ENCODE measurements around the gene CDC42EP5. TPM values are rescaled to one million over a fixed set of nuclear protein-coding genes. Genes with fewer than 3 reads are reported as not detected.
"Not testable (repeated sequence)": the region's sequence is repeated elsewhere in the genome, so short reads cannot be mapped to it uniquely, and the experiment has no call there.

CDC42EP5 gene
- total RNA-seq, 4 donors from 2014 or later: 10.8 to 27.1 (median 20.6) TPM

GRCh38 chr19:54493967-54494585 is 21.0 kb upstream of the CDC42EP5 start:
- H3K27me3 ChIP-seq: peaks cover 0 to 48% (median 0%) of the 10 kb centered on the region in 4 donors
- H3K27ac ChIP-seq (replicated peaks in 1 of 4): no peak overlapping the region
- no peaks in the 10 kb centered on the region for H3K9me3 ChIP-seq
- DNase-seq (ENCODE audit: extremely low spot score): no peak
- 74% methylated on average over 10 of the region's 10 CpGs for WGBS
- H3K4me1 ChIP-seq: no peaks in the 10 kb centered on the region
- no peaks in the 10 kb centered on the region for H3K36me3 ChIP-seq
- intact Hi-C loops (cut with DNase I): no loop called here
- no peak overlapping the region for H3K4me3 ChIP-seq
- no peak for TF ChIP-seq POLR2A (IDR thresholded peaks at IDR 0.05; ENCODE audit: low read depth)
- no peak for TF ChIP-seq POLR2AphosphoS5 (IDR thresholded peaks at IDR 0.05)
- TF ChIP-seq EP300 (IDR thresholded peaks at IDR 0.05): no peak
- TF ChIP-seq CTCF (IDR thresholded peaks at IDR 0.05): no peak

GRCh38 chr19:54493056-54493455 is 20.0 kb upstream of the CDC42EP5 start:
- H3K27ac ChIP-seq (replicated peaks in 1 of 4); intact Hi-C loops (cut with DNase I); DNase-seq (ENCODE audit: extremely low spot score); H3K4me1 ChIP-seq; H3K4me3 ChIP-seq; H3K9me3 ChIP-seq; H3K36me3 ChIP-seq: not testable (repeated sequence)
- WGBS: 84% methylated on average over 5 of the region's 5 CpGs
- peaks cover 0 to 48% (median 0%) of the 10 kb centered on the region in 4 donors for H3K27me3 ChIP-seq

- Histone ChIP-seq H3K27me3 (peaks cover 0 to 51% (median 0%) of the 10 kb centered on the region in 4 donors), H3K9me3 (no peaks in the 10 kb centered on the region), H3K36me3 (no peaks in the 10 kb centered on the region), H3K4me1 (no peaks in the 10 kb centered on the region), H3K4me3 (no peak overlapping the region), H3K27ac (replicated peaks in 1 of 4) (no peak overlapping the region)
- no peak for DNase-seq (ENCODE audit: extremely low spot score)
- TF ChIP-seq CTCF (IDR thresholded peaks at IDR 0.05): no peak
- intact Hi-C loops (cut with DNase I): no loop called here
- 84% methylated on average over 16 of the region's 18 CpGs for WGBS
These were observed 19.5 kb upstream of the CDC42EP5 start for GRCh38 chr19:54492568-54492967.

- intact Hi-C loops (cut with DNase I): no loop called here
- Histone ChIP-seq H3K27ac (replicated peaks in 1 of 4) (no peak overlapping the region), H3K9me3 (no peaks in the 10 kb centered on the region), H3K36me3 (no peaks in the 10 kb centered on the region), H3K27me3 (peaks cover 0 to 48% (median 0%) of the 10 kb centered on the region in 4 donors), H3K4me3 (no peak overlapping the region), H3K4me1 (no peaks in the 10 kb centered on the region)
- WGBS: 63% methylated on average over 3 of the region's 9 CpGs
- no peak for DNase-seq (ENCODE audit: extremely low spot score)
- TF ChIP-seq POLR2AphosphoS5 (IDR thresholded peaks at IDR 0.05): no peak
- TF ChIP-seq CTCF (IDR thresholded peaks at IDR 0.05): no peak
- TF ChIP-seq POLR2A (IDR thresholded peaks at IDR 0.05; ENCODE audit: low read depth): no peak
- TF ChIP-seq EP300 (IDR thresholded peaks at IDR 0.05): no peak
These were observed 16.7 kb upstream of the CDC42EP5 start for GRCh38 chr19:54489766-54490165.

- Histone ChIP-seq H3K4me1 (no peaks in the 10 kb centered on the region), H3K27me3 (peaks cover 0 to 51% (median 0%) of the 10 kb centered on the region in 4 donors), H3K4me3 (no peak overlapping the region), H3K36me3 (no peaks in the 10 kb centered on the region), H3K27ac (replicated peaks in 1 of 4) (no peak overlapping the region), H3K9me3 (no peaks in the 10 kb centered on the region)
- no peak for DNase-seq (ENCODE audit: extremely low spot score)
- 52% methylated on average over 7 of the region's 7 CpGs for WGBS
- intact Hi-C loops (cut with DNase I): no loop called here
- TF ChIP-seq POLR2AphosphoS5 (IDR thresholded peaks at IDR 0.05) (no peak), EP300 (IDR thresholded peaks at IDR 0.05) (no peak), POLR2A (IDR thresholded peaks at IDR 0.05; ENCODE audit: low read depth) (no peak), CTCF (IDR thresholded peaks at IDR 0.05) (no peak)
These were observed 16.2 kb upstream of the CDC42EP5 start for GRCh38 chr19:54489341-54489740.
